GM23338 (cell line): ENCODE results near the gene SKA1. TPM values are rescaled to one million over a fixed set of nuclear protein-coding genes. Genes with fewer than 3 reads are reported as not detected.
"Not testable (repeated sequence)": the region's sequence is repeated elsewhere in the genome, so short reads cannot be mapped to it uniquely, and the experiment has no call there.

Source experiments
- ATAC-seq: fragments of 200-7000 bp; cut with Tn5 transposase; 3 replicates; pipeline ENCODE4 v1.9.1; 2020
- DNase-seq: peaks from one replicate; pipeline ENCODE4 v3.0.0-alpha.2; 2015; ENCODE audit warnings: low spot score
- H2AFZ ChIP-seq: fragments of 200-600 bp; sonication (generic); 2 replicates; pipeline ENCODE4 v1.8.0; 2016; ENCODE audit warnings: antibody characterized with exemption, mild to moderate bottlenecking, moderate library complexity
- H3F3A ChIP-seq: fragments of 200-600 bp; sonication (generic); replicated peaks from 2 replicates; pipeline ENCODE4 v1.8.0; 2017; ENCODE audit warnings: antibody characterized with exemption, mixed run types, low read depth
- H3K27ac ChIP-seq: fragments of 200-600 bp; sonication (generic); 2 replicates; pipeline ENCODE4 v1.6.1; 2016; ENCODE audit warnings: low read depth
- H3K27me3 ChIP-seq: fragments of 200-600 bp; sonication (generic); 2 replicates; pipeline ENCODE4 v1.8.0; 2016; ENCODE audit warnings: mild to moderate bottlenecking, mixed run types, moderate library complexity; ENCODE audit not compliant: insufficient read depth
- H3K36me3 ChIP-seq: fragments of 200-600 bp; sonication (generic); 2 replicates; pipeline ENCODE4 v1.8.0; 2016; ENCODE audit warnings: mild to moderate bottlenecking; ENCODE audit not compliant: insufficient read depth
- H3K4me1 ChIP-seq: fragments of 200-600 bp; sonication (generic); 2 replicates; pipeline ENCODE4 v1.8.0; 2016; ENCODE audit warnings: mild to moderate bottlenecking, moderate library complexity; ENCODE audit not compliant: insufficient read depth
- H3K4me2 ChIP-seq: fragments of 200-600 bp; sonication (generic); 2 replicates; pipeline ENCODE4 v1.7.1; 2017; ENCODE audit warnings: mixed run types
- H3K4me3 ChIP-seq: fragments of 200-600 bp; sonication (generic); 2 replicates; pipeline ENCODE4 v1.6.1; 2016; ENCODE audit warnings: mixed run types
- H3K79me2 ChIP-seq: fragments of 200-600 bp; sonication (generic); replicated peaks from 2 replicates; pipeline ENCODE4 v1.8.0; 2017; ENCODE audit warnings: mild to moderate bottlenecking; ENCODE audit not compliant: insufficient read depth
- H3K9me2 ChIP-seq: fragments of 200-600 bp; sonication (generic); 2 replicates; pipeline ENCODE4 v1.8.0; 2017; ENCODE audit not compliant: insufficient read depth
- H4K20me1 ChIP-seq: fragments of 200-600 bp; sonication (generic); replicated peaks from 2 replicates; pipeline ENCODE4 v1.8.0; 2017; ENCODE audit warnings: mild to moderate bottlenecking; ENCODE audit not compliant: insufficient read depth
- H3K27ac Mint-ChIP-seq: 2 replicates; pipeline ENCODE4 v1.8.0; 2020; ENCODE audit warnings: inconsistent platforms, mild to moderate bottlenecking, moderate library complexity, mixed read lengths
- H3K27me3 Mint-ChIP-seq: 3 replicates; pipeline ENCODE4 v1.8.0; 2022; ENCODE audit warnings: low read depth, mild to moderate bottlenecking, moderate library complexity, mixed read lengths, inconsistent platforms; ENCODE audit not compliant: insufficient read depth, poor library complexity
- H3K36me3 Mint-ChIP-seq: 3 replicates; pipeline ENCODE4 v1.8.0; 2021; ENCODE audit warnings: low read depth, mild to moderate bottlenecking, inconsistent platforms, moderate library complexity, mixed read lengths
- H3K4me1 Mint-ChIP-seq: 3 replicates; pipeline ENCODE4 v1.8.0; 2020; ENCODE audit warnings: mild to moderate bottlenecking, inconsistent platforms, mixed read lengths
- H3K4me3 Mint-ChIP-seq: 3 replicates; pipeline ENCODE4 v1.8.0; 2021; ENCODE audit warnings: moderate library complexity, mild to moderate bottlenecking, inconsistent platforms, mixed read lengths
- H3K9me3 Mint-ChIP-seq: 3 replicates; pipeline ENCODE4 v1.8.0; 2020; ENCODE audit warnings: moderate library complexity, mild to moderate bottlenecking, inconsistent platforms, mixed read lengths
- JUNB ChIP-seq: IDR thresholded peaks from one replicate; pipeline ENCODE4 v1.6.1; 2016; ENCODE audit warnings: antibody characterized with exemption; ENCODE audit not compliant: unreplicated experiment
- POLR2AphosphoS5 ChIP-seq: IDR thresholded peaks from 2 replicates; pipeline ENCODE4 v1.6.1; 2016; ENCODE audit warnings: antibody characterized with exemption, low read depth
- ZNF114 ChIP-seq: fragments of 250-450 bp; sonication (Bioruptor Pico); IDR thresholded peaks from 2 replicates; pipeline ENCODE4 v1.5.0; 2020; ENCODE audit warnings: mild to moderate bottlenecking, moderate library complexity
- polyA plus RNA-seq: library from polyadenylated mRNA; unstranded; fragments of >200 nt; fragmentation: Nextera tagmentation; extraction: Ambion mirVana; gene quantifications from 2 replicates; pipeline ENCODE4 v1.2.1, GENCODE V29; 2016
- total RNA-seq: library from RNA; depleted of rRNA; stranded (reverse); fragments of >200 nt; shearing (Covaris generic); gene quantifications from 2 replicates; pipeline ENCODE4 v1.2.3, GENCODE V29; 2014
- TF ChIP-seq, protein P1 (sequence below): IDR thresholded peaks from 2 replicates; pipeline ENCODE4 v1.6.1; 2016; ENCODE audit warnings: antibody characterized with exemption
- TF ChIP-seq, protein P2 (sequence below): fragments of 250-450 bp; sonication (Bioruptor Pico); IDR thresholded peaks from 2 replicates; pipeline ENCODE4 v1.5.0; 2020; ENCODE audit warnings: mild to moderate bottlenecking, moderate library complexity
- TF ChIP-seq, protein P3 (sequence below): IDR thresholded peaks from one replicate; pipeline ENCODE4 v1.6.1; 2018; ENCODE audit warnings: antibody characterized with exemption; ENCODE audit not compliant: unreplicated experiment

The SKA1 gene
- total and polyA plus RNA-seq, 2 experiments from 2014 or later: 14.2 to 25.1 TPM

DNA sequence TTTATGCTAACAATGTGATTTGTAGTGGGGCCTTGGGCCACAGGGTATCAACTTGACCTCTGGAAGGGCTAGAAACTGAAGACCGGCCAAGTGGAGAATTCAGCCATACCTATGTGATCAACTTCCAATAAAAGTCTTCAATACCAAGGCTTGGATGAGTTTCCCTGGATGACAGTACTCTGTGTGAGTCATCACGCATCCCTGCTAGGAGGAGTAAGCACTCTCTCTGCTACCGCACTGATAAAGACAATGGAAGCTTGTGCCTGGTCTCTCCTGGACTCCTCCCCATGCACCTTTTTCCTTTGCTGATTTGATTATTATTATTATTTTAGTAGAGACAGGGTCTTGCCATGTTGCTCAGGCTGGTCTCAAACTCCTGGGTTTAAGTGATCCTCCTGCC, 58.1 kb downstream of the SKA1 start:
- H3K4me1 ChIP-seq: no peaks in the 10 kb centered on the region
- H3K9me3 Mint-ChIP-seq: peaks cover 9% of the 10 kb centered on the region; the same call in 2 of the 3 replicates
- no peak for ATAC-seq
- no peak overlapping the region for H3K27ac ChIP-seq
- H3K79me2 ChIP-seq: no peaks in the 10 kb centered on the region
- no peak overlapping the region for H3K4me3 ChIP-seq
- no peaks in the 10 kb centered on the region for H3F3A ChIP-seq
- no peak for TF ChIP-seq POLR2AphosphoS5
- no peaks in the 10 kb centered on the region for H4K20me1 ChIP-seq
- H3K36me3 ChIP-seq: no peaks in the 10 kb centered on the region
- no peak overlapping the region for H2AFZ ChIP-seq
- no peak overlapping the region for H3K27ac Mint-ChIP-seq
- H3K27me3 Mint-ChIP-seq: peaks cover 2% of the 10 kb centered on the region
- H3K9me2 ChIP-seq: no peaks in the 10 kb centered on the region
- H3K4me1 Mint-ChIP-seq: no peaks in the 10 kb centered on the region
- no peak for DNase-seq
- H3K27me3 ChIP-seq: no peaks in the 10 kb centered on the region
- H3K4me3 Mint-ChIP-seq: no peak overlapping the region
- H3K4me2 ChIP-seq: no peak overlapping the region
- H3K36me3 Mint-ChIP-seq: no peaks in the 10 kb centered on the region; the same call in 2 of the 3 replicates

DNA sequence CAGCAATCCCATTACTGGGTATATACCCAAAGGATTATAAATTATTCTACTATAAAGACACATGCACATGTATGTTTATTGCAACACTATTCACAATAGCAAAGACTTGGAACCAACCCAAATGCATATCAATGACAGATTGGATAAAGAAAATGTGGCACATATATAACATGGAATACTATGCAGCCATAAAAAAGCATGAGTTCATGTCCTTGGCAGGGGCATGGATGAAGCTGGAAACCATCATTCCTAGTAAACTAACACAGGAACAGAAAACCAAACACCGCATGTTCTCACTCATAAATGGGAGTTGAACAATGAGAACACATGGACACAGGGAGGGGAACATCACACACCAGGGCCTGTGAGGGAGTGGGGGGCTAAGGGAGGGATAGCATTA, 61.9 kb downstream of the SKA1 start:
- not testable (repeated sequence) for H3K4me3 ChIP-seq, H4K20me1 ChIP-seq, H3K36me3 ChIP-seq, H3K4me2 ChIP-seq, H3K27ac ChIP-seq, H3K4me3 Mint-ChIP-seq, H3K27me3 ChIP-seq, H3K79me2 ChIP-seq, ATAC-seq, DNase-seq, H2AFZ ChIP-seq, H3K27ac Mint-ChIP-seq, H3K9me3 Mint-ChIP-seq, H3K9me2 ChIP-seq, H3F3A ChIP-seq, H3K4me1 ChIP-seq, H3K27me3 Mint-ChIP-seq, H3K36me3 Mint-ChIP-seq
- H3K4me1 Mint-ChIP-seq: peaks cover 12% of the 10 kb centered on the region

GRCh38 chr18:50439460-50440015, 64.7 kb downstream of the SKA1 start:
- TF ChIP-seq, protein P1, sequence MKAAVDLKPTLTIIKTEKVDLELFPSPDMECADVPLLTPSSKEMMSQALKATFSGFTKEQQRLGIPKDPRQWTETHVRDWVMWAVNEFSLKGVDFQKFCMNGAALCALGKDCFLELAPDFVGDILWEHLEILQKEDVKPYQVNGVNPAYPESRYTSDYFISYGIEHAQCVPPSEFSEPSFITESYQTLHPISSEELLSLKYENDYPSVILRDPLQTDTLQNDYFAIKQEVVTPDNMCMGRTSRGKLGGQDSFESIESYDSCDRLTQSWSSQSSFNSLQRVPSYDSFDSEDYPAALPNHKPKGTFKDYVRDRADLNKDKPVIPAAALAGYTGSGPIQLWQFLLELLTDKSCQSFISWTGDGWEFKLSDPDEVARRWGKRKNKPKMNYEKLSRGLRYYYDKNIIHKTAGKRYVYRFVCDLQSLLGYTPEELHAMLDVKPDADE: no peak
- TF ChIP-seq, protein P2, sequence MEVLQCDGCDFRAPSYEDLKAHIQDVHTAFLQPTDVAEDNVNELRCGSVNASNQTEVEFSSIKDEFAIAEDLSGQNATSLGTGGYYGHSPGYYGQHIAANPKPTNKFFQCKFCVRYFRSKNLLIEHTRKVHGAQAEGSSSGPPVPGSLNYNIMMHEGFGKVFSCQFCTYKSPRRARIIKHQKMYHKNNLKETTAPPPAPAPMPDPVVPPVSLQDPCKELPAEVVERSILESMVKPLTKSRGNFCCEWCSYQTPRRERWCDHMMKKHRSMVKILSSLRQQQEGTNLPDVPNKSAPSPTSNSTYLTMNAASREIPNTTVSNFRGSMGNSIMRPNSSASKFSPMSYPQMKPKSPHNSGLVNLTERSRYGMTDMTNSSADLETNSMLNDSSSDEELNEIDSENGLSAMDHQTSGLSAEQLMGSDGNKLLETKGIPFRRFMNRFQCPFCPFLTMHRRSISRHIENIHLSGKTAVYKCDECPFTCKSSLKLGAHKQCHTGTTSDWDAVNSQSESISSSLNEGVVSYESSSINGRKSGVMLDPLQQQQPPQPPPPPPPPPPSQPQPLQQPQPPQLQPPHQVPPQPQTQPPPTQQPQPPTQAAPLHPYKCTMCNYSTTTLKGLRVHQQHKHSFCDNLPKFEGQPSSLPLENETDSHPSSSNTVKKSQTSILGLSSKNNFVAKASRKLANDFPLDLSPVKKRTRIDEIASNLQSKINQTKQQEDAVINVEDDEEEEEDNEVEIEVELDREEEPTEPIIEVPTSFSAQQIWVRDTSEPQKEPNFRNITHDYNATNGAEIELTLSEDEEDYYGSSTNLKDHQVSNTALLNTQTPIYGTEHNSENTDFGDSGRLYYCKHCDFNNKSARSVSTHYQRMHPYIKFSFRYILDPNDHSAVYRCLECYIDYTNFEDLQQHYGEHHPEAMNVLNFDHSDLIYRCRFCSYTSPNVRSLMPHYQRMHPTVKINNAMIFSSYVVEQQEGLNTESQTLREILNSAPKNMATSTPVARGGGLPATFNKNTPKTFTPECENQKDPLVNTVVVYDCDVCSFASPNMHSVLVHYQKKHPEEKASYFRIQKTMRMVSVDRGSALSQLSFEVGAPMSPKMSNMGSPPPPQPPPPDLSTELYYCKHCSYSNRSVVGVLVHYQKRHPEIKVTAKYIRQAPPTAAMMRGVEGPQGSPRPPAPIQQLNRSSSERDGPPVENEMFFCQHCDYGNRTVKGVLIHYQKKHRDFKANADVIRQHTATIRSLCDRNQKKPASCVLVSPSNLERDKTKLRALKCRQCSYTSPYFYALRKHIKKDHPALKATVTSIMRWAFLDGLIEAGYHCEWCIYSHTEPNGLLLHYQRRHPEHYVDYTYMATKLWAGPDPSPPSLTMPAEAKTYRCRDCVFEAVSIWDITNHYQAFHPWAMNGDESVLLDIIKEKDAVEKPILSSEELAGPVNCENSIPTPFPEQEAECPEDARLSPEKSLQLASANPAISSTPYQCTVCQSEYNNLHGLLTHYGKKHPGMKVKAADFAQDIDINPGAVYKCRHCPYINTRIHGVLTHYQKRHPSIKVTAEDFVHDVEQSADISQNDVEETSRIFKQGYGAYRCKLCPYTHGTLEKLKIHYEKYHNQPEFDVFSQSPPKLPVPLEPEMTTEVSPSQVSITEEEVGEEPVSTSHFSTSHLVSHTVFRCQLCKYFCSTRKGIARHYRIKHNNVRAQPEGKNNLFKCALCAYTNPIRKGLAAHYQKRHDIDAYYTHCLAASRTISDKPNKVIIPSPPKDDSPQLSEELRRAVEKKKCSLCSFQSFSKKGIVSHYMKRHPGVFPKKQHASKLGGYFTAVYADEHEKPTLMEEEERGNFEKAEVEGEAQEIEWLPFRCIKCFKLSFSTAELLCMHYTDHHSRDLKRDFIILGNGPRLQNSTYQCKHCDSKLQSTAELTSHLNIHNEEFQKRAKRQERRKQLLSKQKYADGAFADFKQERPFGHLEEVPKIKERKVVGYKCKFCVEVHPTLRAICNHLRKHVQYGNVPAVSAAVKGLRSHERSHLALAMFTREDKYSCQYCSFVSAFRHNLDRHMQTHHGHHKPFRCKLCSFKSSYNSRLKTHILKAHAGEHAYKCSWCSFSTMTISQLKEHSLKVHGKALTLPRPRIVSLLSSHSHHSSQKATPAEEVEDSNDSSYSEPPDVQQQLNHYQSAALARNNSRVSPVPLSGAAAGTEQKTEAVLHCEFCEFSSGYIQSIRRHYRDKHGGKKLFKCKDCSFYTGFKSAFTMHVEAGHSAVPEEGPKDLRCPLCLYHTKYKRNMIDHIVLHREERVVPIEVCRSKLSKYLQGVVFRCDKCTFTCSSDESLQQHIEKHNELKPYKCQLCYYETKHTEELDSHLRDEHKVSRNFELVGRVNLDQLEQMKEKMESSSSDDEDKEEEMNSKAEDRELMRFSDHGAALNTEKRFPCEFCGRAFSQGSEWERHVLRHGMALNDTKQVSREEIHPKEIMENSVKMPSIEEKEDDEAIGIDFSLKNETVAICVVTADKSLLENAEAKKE (CRISPR knock-in tag): no peak
- TF ChIP-seq ZNF114 (CRISPR knock-in tag): no peak
- TF ChIP-seq, protein P3, sequence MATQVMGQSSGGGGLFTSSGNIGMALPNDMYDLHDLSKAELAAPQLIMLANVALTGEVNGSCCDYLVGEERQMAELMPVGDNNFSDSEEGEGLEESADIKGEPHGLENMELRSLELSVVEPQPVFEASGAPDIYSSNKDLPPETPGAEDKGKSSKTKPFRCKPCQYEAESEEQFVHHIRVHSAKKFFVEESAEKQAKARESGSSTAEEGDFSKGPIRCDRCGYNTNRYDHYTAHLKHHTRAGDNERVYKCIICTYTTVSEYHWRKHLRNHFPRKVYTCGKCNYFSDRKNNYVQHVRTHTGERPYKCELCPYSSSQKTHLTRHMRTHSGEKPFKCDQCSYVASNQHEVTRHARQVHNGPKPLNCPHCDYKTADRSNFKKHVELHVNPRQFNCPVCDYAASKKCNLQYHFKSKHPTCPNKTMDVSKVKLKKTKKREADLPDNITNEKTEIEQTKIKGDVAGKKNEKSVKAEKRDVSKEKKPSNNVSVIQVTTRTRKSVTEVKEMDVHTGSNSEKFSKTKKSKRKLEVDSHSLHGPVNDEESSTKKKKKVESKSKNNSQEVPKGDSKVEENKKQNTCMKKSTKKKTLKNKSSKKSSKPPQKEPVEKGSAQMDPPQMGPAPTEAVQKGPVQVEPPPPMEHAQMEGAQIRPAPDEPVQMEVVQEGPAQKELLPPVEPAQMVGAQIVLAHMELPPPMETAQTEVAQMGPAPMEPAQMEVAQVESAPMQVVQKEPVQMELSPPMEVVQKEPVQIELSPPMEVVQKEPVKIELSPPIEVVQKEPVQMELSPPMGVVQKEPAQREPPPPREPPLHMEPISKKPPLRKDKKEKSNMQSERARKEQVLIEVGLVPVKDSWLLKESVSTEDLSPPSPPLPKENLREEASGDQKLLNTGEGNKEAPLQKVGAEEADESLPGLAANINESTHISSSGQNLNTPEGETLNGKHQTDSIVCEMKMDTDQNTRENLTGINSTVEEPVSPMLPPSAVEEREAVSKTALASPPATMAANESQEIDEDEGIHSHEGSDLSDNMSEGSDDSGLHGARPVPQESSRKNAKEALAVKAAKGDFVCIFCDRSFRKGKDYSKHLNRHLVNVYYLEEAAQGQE: no peak
- no peak for TF ChIP-seq JUNB
- Mint-ChIP-seq H3K4me1 (peaks cover 12% of the 10 kb centered on the region), H3K36me3 (peaks cover 5% of the 10 kb centered on the region; the same call in 1 of the 3 replicates), H3K27ac (no peak overlapping the region), H3K27me3 (no peaks in the 10 kb centered on the region), H3K9me3 (peaks cover 21% of the 10 kb centered on the region), H3K4me3 (no peak overlapping the region)
- no peaks in the 10 kb centered on the region for H3K27me3 ChIP-seq
- no peaks in the 10 kb centered on the region for H3K9me2 ChIP-seq
- DNase-seq (no peak), ATAC-seq (no peak)
- no peak overlapping the region for H3K4me3 ChIP-seq
- H3K4me1 ChIP-seq: no peaks in the 10 kb centered on the region
- no peak overlapping the region for H2AFZ ChIP-seq
- no peak overlapping the region for H3K4me2 ChIP-seq
- no peaks in the 10 kb centered on the region for H4K20me1 ChIP-seq
- H3K79me2 ChIP-seq: no peaks in the 10 kb centered on the region
- H3K36me3 ChIP-seq: no peaks in the 10 kb centered on the region
- H3F3A ChIP-seq: no peaks in the 10 kb centered on the region
- no peak overlapping the region for H3K27ac ChIP-seq
